Measurements from ENCODE around the gene DNAH6.

- TF ChIP-seq CTCF (conservative IDR thresholded peaks at IDR 0.05 in 1 of 2, IDR thresholded peaks at IDR 0.05 in 1 of 2; ENCODE audit: extremely low read depth in 1 of 2, insufficient read depth in 1 of 2, low read depth in 1 of 2, low read length in 2 of 2): no peak
- no peak for TF ChIP-seq EZH2 (IDR thresholded peaks at IDR 0.05; ENCODE audit: borderline replicate concordance, low read length)
These were observed 313.8 kb downstream of the DNAH6 start for GRCh38 chr2:84830095-84830494.

Data from mammary epithelial cell (primary cell).